ENCODE measurements around the gene KIF2A.

DNA sequence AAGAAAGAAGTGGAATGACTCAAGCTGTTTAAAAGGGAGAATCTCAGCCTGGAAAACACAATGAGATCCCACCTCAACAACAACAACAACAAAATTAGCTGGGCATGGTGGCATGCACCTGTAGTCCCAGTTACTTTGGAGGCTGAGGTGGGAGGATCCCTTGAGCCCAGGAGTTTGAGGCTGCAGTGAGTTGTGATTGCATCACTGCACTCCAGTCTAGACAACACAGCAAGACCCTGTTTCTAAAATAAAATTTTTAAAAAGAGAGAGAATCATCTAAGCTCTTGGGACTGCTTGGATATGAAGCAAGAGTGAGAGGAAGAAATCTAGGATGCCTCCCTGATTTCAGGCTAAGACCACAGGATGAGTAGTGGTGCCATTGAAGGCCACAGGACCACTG, 47.4 kb upstream of the KIF2A start:
- TF ChIP-seq, protein P1, sequence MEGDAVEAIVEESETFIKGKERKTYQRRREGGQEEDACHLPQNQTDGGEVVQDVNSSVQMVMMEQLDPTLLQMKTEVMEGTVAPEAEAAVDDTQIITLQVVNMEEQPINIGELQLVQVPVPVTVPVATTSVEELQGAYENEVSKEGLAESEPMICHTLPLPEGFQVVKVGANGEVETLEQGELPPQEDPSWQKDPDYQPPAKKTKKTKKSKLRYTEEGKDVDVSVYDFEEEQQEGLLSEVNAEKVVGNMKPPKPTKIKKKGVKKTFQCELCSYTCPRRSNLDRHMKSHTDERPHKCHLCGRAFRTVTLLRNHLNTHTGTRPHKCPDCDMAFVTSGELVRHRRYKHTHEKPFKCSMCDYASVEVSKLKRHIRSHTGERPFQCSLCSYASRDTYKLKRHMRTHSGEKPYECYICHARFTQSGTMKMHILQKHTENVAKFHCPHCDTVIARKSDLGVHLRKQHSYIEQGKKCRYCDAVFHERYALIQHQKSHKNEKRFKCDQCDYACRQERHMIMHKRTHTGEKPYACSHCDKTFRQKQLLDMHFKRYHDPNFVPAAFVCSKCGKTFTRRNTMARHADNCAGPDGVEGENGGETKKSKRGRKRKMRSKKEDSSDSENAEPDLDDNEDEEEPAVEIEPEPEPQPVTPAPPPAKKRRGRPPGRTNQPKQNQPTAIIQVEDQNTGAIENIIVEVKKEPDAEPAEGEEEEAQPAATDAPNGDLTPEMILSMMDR (conservative IDR thresholded peaks at IDR 0.05; ENCODE audit: low read depth, low read length): no peak
- TF ChIP-seq RAD21 (IDR thresholded peaks at IDR 0.05; ENCODE audit: low read length) (no peak), POLR2A (IDR thresholded peaks at IDR 0.05; ENCODE audit: low read depth, low read length) (no peak), MXI1 (IDR thresholded peaks at IDR 0.05; ENCODE audit: borderline replicate concordance, low read depth, low read length) (no peak), NFE2L2 (IDR thresholded peaks at IDR 0.05; ENCODE audit: low read depth, low read length) (no peak), RCOR1 (IDR thresholded peaks at IDR 0.05; ENCODE audit: insufficient replicate concordance, low read length) (no peak), CHD1 (IDR thresholded peaks at IDR 0.05; ENCODE audit: low read depth, low read length) (no peak), SMC3 (IDR thresholded peaks at IDR 0.05; ENCODE audit: low read depth, low read length) (no peak), CEBPB (IDR thresholded peaks at IDR 0.05; ENCODE audit: low read depth, low read length) (no peak), RFX5 (IDR thresholded peaks at IDR 0.05; ENCODE audit: low read depth, low read length) (no peak)

All from IMR-90 (cell line).